Hepatocyte (in vitro differentiated cells): ENCODE measurements around the gene TMEM184C. TPM values are rescaled to one million over a fixed set of nuclear protein-coding genes. Genes with fewer than 3 reads are reported as not detected.

Experiments used
- DNase-seq: peaks from one replicate; pipeline ENCODE4 v3.0.0-alpha.2; 2016; ENCODE audit warnings: low spot score
- H2AFZ ChIP-seq: fragments of 200-600 bp; sonication (generic); 2 replicates; pipeline ENCODE4 v1.6.0; 2016; ENCODE audit warnings: antibody characterized with exemption, mild to moderate bottlenecking
- H3K27ac ChIP-seq: fragments of 200-600 bp; sonication (generic); 2 replicates; pipeline ENCODE4 v1.5.1; 2016; ENCODE audit warnings: mild to moderate bottlenecking
- H3K27me3 ChIP-seq: fragments of 200-600 bp; sonication (generic); 2 replicates; pipeline ENCODE4 v1.6.1; 2016
- H3K36me3 ChIP-seq: fragments of 200-600 bp; sonication (generic); replicated peaks from 2 replicates; pipeline ENCODE4 v1.5.1; 2016; ENCODE audit warnings: low read depth; ENCODE audit not compliant: insufficient read depth
- H3K4me1 ChIP-seq: fragments of 200-600 bp; sonication (generic); 2 replicates; pipeline ENCODE4 v1.5.1; 2016; ENCODE audit warnings: mild to moderate bottlenecking, moderate library complexity; ENCODE audit not compliant: insufficient read depth
- H3K4me2 ChIP-seq: fragments of 200-600 bp; sonication (generic); 2 replicates; pipeline ENCODE4 v1.6.0; 2016
- H3K4me3 ChIP-seq: fragments of 200-600 bp; sonication (generic); 2 replicates; pipeline ENCODE4 v1.5.1; 2016; ENCODE audit warnings: mild to moderate bottlenecking
- H3K79me2 ChIP-seq: fragments of 200-600 bp; sonication (generic); 2 replicates; pipeline ENCODE4 v1.6.0; 2017; ENCODE audit warnings: mild to moderate bottlenecking
- H3K9me2 ChIP-seq: fragments of 200-600 bp; sonication (generic); replicated peaks from 2 replicates; pipeline ENCODE4 v1.6.0; 2017; ENCODE audit warnings: mild to moderate bottlenecking; ENCODE audit not compliant: insufficient read depth
- H3K9me3 ChIP-seq: fragments of 200-600 bp; sonication (generic); 2 replicates; pipeline ENCODE4 v1.5.1; 2016; ENCODE audit warnings: low read depth, mild to moderate bottlenecking
- H4K20me1 ChIP-seq: fragments of 200-600 bp; sonication (generic); 2 replicates; pipeline ENCODE4 v1.6.0; 2016; ENCODE audit warnings: mild to moderate bottlenecking; ENCODE audit not compliant: insufficient read depth, poor library complexity, severe bottlenecking
- EZH2 ChIP-seq: fragments of 200-600 bp; sonication (generic); IDR thresholded peaks from 2 replicates; pipeline ENCODE4 v1.6.1; 2016; ENCODE audit warnings: antibody characterized with exemption, mild to moderate bottlenecking, borderline replicate concordance
- EZH2phosphoT487 ChIP-seq: fragments of 200-600 bp; sonication (generic); IDR thresholded peaks from one replicate; pipeline ENCODE4 v1.6.1; 2018; ENCODE audit warnings: antibody characterized with exemption, mild to moderate bottlenecking, low read depth, moderate library complexity; ENCODE audit not compliant: unreplicated experiment, severe bottlenecking
- WGBS: methylation state at CpG from one replicate; pipeline ENCODE4 v1.1.6; 2016; ENCODE audit warnings: low lambda C conversion rate; ENCODE audit errors: missing lambda C conversion rate; 5-methylcytosine and 5-hydroxymethylcytosine counted together
- polyA plus RNA-seq: library from polyadenylated mRNA; unstranded; fragments of >200 nt; fragmentation: Nextera tagmentation; extraction: Ambion mirVana; gene quantifications from 2 replicates; pipeline ENCODE4 v1.2.1, GENCODE V29; 2016
- total RNA-seq: library from RNA; depleted of rRNA; stranded (reverse); fragments of >200 nt; gene quantifications from 2 replicates; pipeline ENCODE4 v1.2.3, GENCODE V29; 2014
- TF ChIP-seq, protein P1 (sequence below): fragments of 200-600 bp; sonication (generic); IDR thresholded peaks from 2 replicates; pipeline ENCODE4 v1.5.1; 2016; ENCODE audit warnings: antibody characterized with exemption, mild to moderate bottlenecking; ENCODE audit not compliant: poor library complexity

The TMEM184C gene
- total and polyA plus RNA-seq, 2 experiments from 2014 or later: 43.0 to 43.9 TPM

DNA sequence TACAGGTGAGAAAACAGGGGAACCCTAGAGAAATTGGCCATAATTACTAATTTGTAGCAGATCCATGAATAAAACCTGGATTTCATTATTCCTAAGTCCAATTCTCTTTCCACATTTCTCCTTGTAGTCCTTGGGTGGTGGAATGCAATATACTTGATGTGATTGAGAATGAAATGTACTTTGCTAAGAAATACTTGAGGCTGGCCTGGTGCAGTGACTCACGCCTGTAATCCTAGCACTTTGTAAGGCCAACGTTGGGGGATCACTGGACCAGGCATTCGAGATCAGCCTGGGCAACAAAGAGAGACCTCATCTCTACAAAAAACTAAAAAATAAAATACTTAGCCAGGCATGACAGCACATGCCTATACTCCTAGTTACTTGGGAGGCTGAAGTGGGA, 15.9 kb downstream of the TMEM184C start:
- TF ChIP-seq, protein P1, sequence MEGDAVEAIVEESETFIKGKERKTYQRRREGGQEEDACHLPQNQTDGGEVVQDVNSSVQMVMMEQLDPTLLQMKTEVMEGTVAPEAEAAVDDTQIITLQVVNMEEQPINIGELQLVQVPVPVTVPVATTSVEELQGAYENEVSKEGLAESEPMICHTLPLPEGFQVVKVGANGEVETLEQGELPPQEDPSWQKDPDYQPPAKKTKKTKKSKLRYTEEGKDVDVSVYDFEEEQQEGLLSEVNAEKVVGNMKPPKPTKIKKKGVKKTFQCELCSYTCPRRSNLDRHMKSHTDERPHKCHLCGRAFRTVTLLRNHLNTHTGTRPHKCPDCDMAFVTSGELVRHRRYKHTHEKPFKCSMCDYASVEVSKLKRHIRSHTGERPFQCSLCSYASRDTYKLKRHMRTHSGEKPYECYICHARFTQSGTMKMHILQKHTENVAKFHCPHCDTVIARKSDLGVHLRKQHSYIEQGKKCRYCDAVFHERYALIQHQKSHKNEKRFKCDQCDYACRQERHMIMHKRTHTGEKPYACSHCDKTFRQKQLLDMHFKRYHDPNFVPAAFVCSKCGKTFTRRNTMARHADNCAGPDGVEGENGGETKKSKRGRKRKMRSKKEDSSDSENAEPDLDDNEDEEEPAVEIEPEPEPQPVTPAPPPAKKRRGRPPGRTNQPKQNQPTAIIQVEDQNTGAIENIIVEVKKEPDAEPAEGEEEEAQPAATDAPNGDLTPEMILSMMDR: no peak
- TF ChIP-seq EZH2: no peak
- no peak for TF ChIP-seq EZH2phosphoT487
- Histone ChIP-seq H3K4me1 (no peaks in the 10 kb centered on the region), H4K20me1 (no peaks in the 10 kb centered on the region), H3K4me2 (no peak overlapping the region), H3K9me3 (no peaks in the 10 kb centered on the region), H3K9me2 (no peaks in the 10 kb centered on the region), H3K27ac (peak overlapping the region; percentile 52), H3K4me3 (no peak overlapping the region), H2AFZ (no peak overlapping the region), H3K36me3 (no peaks in the 10 kb centered on the region), H3K27me3 (no peaks in the 10 kb centered on the region), H3K79me2 (no peaks in the 10 kb centered on the region)
- DNase-seq: no peak
- WGBS: 70% methylated on average over 3 of the region's 3 CpGs

DNA sequence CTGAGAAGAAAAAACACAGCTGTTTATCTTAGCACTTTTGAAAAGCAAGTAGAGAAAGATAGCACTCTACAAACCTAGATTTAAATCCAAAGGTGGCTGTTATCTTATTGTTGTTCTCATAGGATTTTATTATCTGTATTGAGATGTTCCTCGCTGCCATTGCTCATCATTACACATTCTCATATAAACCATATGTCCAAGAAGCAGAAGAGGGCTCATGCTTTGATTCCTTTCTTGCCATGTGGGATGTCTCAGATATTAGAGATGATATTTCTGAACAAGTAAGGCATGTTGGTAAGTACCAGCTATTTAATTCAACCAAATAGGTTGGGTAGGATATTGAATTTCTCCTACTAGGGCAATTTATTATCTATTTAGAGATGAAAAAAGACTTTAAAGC, 16.4 kb downstream of the TMEM184C start:
- Histone ChIP-seq H3K9me3 (no peaks in the 10 kb centered on the region), H3K36me3 (no peaks in the 10 kb centered on the region), H3K4me1 (no peaks in the 10 kb centered on the region), H3K9me2 (no peaks in the 10 kb centered on the region), H2AFZ (no peak overlapping the region), H3K4me2 (no peak overlapping the region), H3K27me3 (no peaks in the 10 kb centered on the region), H4K20me1 (no peaks in the 10 kb centered on the region), H3K4me3 (no peak overlapping the region), H3K79me2 (no peaks in the 10 kb centered on the region), H3K27ac (no peak overlapping the region)
- 90% methylated on average over 1 of the region's 1 CpG for WGBS
- DNase-seq: no peak
- TF ChIP-seq EZH2phosphoT487: no peak
- TF ChIP-seq, protein P1: no peak
- TF ChIP-seq EZH2: no peak

DNA sequence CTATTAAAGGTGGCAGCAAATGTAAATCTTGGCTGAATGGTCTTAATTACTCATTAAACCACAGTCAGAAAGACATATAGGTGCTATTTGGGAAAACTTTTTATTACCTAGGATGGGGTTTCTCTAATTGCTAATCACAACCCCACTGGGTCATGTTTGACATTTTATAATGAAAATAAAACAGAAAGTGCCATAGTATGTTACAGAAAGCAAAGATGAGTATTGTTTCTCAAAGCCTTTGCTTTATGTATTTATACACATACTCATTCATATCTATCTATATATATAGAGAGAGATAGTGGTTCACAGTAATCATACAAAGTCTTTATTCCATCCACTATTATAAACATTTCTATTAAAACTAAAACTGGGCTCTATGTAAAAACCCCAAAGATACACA, 18.2 kb downstream of the TMEM184C start:
- Histone ChIP-seq H3K9me3 (no peaks in the 10 kb centered on the region), H3K4me2 (no peak overlapping the region), H4K20me1 (no peaks in the 10 kb centered on the region), H3K27ac (no peak overlapping the region), H3K4me3 (no peak overlapping the region), H3K36me3 (no peaks in the 10 kb centered on the region), H2AFZ (no peak overlapping the region), H3K4me1 (no peaks in the 10 kb centered on the region), H3K79me2 (no peaks in the 10 kb centered on the region), H3K9me2 (no peaks in the 10 kb centered on the region), H3K27me3 (no peaks in the 10 kb centered on the region)
- DNase-seq: no peak
- TF ChIP-seq, protein P1: no peak
- no peak for TF ChIP-seq EZH2phosphoT487
- no peak for TF ChIP-seq EZH2

DNA sequence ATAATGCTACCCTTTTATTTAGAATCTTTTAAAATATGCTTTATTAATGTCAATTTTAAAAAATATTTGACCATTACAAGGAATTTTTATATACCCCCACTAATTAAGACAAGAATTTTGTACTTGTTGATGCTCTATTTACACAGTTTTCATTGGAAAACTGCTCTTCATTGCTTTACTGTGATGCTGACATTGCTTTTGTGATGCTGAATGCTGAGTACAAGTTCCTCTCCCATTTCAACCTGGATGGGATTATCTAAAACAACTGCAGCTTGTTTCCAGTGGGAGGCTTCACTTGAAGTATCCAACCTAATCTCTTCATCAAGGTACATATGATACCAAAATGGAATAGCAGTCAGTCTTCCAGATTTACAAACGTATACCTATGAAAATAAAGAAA, 21.2 kb downstream of the TMEM184C start:
- no peak for DNase-seq
- 88% methylated on average over 1 of the region's 1 CpG for WGBS
- no peak for TF ChIP-seq EZH2phosphoT487
- TF ChIP-seq, protein P1: no peak
- TF ChIP-seq EZH2: no peak

More for the DNA sequence above, 21.2 kb downstream of the TMEM184C start:
- Histone ChIP-seq H3K27me3 (no peaks in the 10 kb centered on the region), H3K4me2 (no peak overlapping the region), H3K36me3 (no peaks in the 10 kb centered on the region), H3K27ac (no peak overlapping the region), H4K20me1 (no peaks in the 10 kb centered on the region), H3K4me3 (no peak overlapping the region), H3K9me3 (no peaks in the 10 kb centered on the region), H3K4me1 (no peaks in the 10 kb centered on the region), H2AFZ (no peak overlapping the region), H3K9me2 (no peaks in the 10 kb centered on the region), H3K79me2 (no peaks in the 10 kb centered on the region)
